ENCODE results near the gene TMEM43.

The TMEM43 gene

DNA sequence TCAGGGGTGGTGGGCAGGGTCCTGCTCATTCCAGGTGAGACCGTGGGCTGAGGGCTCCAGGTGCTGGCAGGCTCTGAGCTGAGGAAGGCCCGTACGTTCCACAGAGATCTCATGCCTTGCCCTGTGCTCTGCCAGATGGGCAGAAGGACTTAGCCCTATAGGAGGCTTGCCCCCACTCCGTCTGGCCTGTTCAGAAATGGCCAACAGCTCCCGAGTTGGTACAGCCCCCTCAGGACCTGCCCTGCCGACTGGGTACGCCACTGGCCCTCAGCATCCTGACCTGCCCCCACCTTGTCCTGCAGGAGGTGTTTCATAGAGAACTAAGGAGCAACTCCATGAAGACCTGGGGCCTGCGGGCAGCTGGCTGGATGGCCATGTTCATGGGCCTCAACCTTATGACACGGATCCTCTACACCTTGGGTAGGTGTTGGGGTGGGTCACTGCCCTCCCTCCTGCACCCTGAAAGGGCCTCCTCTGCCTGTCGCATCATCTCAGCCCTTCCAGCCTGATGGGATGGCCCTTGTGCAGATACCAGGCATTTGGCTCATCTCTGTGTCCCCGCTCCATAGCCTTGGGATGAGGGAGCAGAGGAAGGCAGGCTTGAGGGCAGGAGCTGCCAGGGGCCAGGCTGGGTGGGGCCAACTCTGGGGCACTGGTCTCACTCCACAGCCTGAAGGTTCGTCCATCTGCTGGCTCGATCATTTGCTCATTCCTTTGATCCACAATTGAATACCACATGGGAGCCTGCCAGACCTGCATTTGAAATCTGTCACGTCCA is 14.2 kb downstream of the TMEM43 start:
- no peak for DNase-seq

DNA sequence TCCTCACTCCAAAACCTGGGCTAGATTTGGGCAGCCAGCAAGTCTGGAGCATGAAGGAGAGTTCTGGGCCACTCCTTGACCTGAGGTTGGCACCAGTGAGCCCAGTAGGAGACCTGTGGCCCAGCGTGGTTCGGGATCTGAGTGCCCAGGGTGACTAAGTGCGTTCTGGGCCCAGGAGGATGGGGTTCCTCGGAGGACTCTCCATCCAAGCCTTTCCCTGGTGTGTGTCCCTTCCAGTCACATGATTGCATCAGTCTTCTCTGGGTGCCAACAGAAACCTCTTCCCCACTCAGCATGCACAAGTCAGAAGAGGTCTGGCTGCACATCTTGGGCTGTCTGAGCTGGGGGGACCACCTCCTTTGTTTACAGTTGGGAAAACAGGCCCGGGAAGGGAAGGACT is 14.9 kb downstream of the TMEM43 start:
- no peak for DNase-seq

DNA sequence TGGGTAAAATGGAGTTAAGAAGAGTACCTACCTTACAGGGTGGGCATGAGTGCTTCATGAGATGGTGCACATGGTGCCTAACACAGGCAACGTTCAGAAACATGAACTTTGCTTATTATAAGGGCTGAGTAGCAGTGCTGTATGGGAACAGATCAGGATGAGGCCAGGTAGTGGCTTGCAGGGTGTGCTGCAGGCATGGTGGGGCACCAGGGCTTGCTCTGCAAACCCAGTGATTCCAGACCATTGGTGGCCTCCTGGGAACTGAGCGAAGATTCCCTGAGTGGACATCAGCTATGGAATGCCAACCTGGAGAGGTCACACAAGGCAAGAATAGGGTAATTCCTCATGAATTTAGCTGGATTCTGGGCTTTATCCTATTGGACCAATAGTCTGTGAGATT is 15.8 kb downstream of the TMEM43 start:
- DNase-seq, result no peak

DNA sequence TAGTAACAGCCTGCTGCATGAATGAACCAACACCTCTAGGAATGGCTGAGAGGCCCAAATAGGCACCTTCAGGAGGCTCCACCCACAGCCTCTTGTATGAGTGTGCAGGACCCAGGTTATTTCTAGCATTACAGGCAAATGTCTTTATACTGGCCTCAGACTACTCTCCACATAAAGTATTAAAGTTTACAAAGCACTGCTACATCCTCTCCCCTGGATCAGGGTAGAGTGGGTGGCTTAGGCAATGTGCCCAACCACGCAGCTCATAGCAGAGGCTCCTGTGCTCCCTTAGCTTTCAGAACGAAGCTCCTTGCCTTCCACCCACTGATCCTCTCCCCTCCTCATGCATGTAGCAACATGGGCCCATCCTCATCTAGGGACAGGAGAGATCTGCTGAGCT is 16.3 kb downstream of the TMEM43 start:
- no peak for DNase-seq

DNA sequence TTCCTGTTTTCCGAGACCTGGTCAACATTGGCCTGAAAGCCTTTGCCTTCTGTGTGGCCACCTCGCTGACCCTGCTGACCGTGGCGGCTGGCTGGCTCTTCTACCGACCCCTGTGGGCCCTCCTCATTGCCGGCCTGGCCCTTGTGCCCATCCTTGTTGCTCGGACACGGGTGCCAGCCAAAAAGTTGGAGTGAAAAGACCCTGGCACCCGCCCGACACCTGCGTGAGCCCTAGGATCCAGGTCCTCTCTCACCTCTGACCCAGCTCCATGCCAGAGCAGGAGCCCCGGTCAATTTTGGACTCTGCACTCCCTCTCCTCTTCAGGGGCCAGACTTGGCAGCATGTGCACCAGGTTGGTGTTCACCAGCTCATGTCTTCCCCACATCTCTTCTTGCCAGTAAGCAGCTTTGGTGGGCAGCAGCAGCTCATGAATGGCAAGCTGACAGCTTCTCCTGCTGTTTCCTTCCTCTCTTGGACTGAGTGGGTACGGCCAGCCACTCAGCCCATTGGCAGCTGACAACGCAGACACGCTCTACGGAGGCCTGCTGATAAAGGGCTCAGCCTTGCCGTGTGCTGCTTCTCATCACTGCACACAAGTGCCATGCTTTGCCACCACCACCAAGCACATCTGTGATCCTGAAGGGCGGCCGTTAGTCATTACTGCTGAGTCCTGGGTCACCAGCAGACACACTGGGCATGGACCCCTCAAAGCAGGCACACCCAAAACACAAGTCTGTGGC is 16.9 kb downstream of the TMEM43 start:
- DNase-seq, result no peak

DNA sequence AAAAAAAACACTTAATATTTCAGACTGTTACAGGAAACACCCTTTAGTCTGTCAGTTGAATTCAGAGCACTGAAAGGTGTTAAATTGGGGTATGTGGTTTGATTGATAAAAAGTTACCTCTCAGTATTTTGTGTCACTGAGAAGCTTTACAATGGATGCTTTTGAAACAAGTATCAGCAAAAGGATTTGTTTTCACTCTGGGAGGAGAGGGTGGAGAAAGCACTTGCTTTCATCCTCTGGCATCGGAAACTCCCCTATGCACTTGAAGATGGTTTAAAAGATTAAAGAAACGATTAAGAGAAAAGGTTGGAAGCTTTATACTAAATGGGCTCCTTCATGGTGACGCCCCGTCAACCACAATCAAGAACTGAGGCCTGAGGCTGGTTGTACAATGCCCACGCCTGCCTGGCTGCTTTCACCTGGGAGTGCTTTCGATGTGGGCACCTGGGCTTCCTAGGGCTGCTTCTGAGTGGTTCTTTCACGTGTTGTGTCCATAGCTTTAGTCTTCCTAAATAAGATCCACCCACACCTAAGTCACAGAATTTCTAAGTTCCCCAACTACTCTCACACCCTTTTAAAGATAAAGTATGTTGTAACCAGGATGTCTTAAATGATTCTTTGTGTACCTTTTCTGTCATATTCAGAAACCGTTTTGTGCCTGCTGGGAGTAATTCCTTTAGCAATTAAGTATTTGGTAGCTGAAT is 17.9 kb downstream of the TMEM43 start:
- no peak for DNase-seq

DNA sequence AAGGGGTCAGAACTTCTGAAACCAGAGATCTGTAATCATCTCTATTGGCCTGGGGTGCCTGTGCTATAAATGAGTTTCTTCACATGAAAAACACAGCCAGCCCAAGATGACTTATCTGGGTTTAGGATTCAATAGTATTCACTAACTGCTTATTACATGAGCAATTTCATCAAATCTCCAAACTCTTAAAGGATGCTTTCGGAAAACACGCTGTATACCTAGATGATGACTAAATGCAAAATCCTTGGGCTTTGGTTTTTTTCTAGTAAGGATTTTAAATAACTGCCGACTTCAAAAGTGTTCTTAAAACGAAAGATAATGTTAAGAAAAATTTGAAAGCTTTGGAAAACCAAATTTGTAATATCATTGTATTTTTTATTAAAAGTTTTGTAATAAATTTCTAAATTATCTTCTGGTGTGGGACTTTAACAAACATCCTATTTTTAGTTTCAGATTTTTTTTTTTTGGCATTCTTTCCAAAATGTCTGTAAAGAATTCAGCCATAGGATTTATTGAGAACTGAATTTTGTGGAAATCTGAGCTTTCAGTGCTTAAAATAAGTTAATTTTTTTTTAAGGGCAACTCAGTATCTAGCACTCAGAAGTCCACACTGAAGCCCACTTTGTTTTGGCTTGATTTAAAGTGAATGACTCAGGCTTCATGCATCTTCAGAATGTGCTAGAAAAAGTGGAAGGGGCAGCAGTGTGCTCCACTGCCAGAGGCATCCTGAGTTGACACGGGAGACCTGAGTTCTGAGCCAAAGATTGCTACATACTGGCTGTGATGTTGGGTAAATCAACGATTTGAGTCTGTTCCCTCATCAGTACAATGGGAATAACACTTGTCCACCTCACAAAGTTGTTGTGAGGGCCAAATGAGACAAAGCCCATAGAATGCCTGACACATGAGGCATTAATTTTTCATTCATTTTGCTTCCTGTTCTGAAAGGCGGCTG is 18.7 kb downstream of the TMEM43 start:
- DNase-seq, result peak; percentile 89

DNA sequence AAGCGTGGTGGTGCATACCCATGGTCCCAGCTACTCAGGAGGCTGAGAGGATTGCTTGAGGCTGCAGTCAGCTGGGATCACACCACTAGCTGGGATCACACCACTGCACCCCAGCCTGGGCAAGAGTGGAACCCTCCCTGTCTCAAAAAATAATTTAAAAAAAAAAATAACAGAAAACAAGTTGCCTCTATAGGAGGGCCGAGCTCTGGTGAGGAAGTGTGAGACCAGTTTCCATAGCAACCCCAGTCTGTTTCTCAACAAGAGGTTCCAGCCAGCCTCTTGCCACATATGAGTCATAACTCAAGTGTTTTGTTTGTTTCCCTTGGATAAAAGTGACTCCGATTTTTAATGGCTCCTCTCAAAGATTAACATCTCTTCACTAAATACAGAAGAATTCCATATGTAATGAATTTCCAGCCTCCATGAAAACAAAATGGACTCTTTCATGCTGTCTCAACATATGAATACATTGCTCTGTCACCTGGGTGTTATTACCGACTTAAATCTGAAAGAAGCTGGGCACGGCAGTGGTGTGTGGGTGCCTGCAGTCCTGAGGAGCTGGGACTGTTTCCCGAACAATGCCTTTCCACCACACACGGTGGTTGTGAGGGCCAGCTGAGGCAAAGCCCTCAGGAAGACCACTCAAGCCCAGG is 19.7 kb downstream of the TMEM43 start:
- peak; percentile 99 for DNase-seq

DNA sequence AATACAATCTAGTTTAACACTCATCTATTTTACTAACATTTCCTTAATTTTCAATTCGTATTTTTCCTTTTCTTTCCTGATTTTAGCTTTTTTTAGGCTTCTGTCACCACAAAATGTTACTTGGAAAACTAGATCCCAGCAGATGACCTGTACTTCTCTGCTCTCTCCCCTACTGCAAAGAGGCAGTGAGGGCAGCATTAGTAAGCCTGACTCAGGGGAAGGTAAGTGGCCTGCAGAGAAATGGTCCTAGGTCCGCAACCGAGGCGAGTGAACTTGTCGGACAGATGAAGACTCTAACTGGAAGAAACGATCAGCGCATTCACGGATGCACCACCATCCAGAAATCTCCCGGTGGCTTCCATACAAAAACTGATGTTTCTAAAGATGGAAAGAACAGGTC is 20.4 kb downstream of the TMEM43 start:
- peak; percentile 15 for DNase-seq

DNA sequence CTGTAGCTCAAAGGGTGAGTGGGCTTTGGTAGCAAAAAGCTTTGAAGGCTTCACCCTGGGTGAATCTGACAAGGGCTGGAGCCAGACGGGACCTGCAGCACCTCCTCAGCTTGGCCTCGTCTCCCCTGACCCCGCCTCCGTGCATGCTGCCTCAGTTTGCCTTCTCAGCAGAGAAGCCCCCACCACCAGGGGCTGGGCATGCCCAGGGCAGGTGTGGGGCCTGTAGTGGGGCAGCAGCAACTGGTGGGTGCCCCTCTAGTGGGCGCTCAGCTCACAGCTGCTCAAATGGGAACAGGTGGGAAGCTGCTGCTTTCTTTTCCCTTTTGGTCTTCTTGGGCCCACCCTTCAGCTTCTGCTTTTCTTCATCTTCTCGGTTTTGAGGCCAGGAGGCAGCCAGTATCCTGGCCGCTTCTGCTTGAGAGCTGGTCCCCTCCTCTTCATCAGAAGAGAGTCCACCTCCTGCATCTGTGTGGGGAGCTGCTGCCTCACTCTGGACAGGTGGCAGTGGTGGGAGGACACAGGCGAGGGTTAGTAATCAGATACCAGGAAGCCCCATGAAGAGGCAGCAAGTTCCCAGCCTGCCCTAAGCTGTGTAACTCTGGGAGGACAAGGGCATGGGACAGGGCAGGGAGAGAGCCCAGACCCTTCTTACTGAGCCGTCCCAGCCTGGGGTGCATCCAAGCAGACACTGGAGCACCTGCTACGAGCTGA is 21.0 kb downstream of the TMEM43 start:
- DNase-seq, result no peak

DNA sequence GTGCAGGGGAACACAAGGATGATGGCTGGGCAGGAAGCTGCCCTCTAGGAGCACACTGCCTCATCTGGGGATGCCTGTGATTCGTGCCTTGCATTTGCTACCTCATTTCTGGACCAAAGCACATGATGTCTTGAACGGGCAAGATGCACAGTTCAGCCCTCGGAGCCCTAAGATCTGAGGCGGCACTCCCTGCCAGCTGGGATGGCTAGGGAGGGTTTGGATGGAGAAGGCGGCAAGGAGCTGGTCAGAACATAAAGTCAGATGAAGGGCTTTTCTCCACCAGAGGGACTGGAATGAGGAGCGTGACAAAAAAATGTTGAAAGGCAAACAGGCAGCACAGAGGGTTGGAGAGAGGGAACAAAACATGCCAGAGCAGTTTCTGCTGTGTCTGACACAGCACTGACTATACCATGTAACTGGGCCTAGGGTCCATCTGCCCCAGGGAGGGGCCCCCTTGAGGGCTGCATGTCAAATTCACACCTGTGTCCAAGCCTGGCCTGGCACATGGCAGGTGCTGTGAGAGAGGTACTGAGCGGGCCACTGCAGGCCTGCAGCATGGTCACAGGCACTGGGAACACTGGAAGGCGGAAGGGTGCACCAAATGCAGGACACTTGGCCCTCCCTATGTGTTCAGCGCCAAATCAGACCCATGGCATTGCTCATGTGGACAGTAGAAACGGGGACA is 21.7 kb downstream of the TMEM43 start:
- no peak for DNase-seq

DNA sequence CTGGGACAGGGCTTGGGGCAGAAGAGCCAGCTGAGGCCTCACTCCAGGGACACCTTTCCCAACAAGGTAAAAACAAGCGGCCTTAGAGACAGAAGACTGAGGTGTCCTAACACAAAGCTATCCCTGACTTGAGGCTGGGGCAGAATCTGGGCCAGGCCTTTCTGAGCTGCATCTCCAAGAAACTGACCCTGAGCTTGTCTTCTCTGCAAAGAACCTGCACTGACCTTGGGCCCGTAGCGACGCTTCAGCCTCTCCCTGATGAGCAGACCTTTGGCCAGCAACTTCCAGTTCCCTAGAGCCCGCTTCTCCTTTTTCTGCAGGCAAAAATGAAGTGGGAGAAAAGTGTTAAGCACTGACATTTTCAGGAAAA is 22.2 kb downstream of the TMEM43 start:
- no peak for DNase-seq

DNA sequence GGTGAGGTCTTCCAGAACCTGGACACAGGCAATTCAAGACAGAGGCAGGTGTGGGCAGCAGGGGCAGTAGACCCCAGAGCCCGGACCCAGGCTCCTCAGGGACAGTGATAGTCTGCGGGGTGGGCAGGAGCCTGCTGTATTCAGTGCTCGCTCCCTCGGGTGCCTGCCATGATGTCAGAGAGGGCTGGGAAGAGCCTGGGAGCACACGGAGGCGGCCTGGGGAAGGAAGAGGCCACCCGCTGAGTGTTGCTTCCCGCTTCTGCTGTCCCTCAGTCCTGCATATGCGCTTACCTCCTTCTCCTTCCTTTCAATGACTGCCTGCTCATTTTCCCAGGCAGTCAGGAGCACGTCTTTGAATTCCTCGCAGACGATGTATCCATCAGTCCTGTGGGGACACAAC is 22.8 kb downstream of the TMEM43 start:
- no peak for DNase-seq

DNA sequence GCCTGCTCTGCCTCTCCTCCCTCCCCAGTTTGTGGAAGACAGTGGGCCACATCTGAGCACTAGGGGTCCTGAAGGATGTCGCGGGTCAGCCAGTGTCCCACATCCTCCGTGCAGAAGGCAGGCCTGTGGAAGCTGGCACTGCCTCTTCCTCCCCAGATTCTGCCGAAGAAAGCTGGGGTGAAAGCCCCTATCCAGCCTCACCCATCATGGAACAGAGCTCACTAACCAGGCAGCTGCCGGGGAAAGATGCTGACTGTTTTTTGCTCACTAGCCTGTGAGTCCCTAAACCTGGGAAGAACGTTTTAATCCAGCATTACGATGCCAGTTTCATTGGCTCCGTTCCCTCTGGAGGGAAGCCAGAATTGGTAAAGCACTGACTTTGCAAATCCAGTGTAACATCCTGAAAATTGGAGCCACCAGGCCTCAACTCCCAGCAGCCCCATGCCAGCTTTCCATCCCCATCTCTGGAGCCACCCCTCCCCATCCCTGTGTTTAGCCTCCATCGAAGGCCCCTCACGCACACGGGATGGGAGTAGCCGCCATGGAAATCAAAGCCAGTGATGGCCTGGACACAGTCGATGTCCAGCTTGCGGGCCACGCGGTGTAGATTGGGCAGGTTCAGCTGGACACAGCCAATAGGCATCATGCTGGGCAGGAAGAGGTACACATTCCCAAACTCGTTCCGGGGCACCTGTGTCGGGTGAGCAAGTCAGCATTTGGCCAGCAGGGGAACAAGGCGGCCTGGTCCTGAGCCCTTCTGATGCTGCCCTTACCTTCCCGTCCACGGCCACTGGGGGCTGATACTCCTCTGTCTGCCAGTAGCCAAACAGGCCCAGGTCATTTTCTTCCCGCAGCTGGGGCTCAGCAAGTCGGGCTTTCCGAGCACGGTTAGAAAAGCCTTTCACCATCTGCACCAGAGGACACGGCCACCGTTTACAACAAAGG is 23.5 kb downstream of the TMEM43 start:
- no peak for DNase-seq

DNA sequence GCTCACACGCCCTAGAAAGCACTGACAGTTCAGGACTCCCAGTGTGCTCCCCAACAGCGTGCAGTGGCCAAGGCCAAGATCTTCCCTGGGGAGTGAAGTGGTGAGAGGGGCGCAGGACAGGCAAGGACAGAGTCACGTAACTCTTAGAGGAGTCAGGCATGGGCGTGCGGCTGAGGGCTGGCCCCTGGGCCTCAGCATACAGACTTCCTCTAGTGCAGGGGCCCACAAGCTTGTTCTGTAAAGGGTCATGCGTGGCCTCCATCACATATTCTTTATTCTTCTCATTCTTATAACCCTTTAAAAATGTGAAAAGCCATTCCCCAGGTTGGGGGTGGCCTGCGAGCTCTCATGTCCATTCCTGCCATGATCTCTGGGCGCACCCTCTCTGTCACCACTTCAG is 25.2 kb downstream of the TMEM43 start:
- no peak for DNase-seq

DNA sequence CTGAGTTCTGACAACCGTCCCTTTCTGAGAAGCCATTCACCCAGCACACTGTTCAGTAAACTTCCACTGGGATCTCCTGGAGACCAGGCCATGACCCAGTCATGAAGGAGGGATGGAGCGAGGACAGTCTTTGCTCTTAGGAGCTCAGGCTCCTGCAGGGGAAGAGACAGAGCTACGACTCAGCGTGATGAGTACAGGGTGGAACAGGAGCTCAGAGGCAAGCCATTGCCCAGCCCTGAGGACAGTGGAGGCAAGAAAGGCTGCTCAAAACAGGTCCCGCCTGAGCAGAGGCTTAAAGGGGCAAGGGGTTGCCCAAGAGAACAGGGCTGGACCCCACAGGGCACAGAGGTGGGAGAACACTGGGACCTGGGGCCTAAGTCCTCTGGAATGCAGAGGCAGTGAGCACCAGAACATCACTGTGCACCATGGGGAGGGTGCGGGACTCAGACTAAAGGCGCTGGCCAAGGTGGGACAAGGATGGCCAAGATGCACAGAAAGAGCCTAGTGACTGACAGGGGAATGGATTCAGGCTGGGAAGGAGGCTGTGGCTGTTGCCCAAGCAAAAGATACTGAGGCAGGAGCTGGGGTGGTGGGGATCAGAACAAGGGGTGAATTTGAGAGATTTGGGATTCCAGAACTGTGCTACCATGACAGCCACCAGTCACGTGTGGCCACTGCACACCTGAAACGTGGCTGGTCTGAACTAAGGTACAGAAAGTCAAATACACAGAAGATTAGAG is 25.8 kb downstream of the TMEM43 start:
- DNase-seq, result no peak

DNA sequence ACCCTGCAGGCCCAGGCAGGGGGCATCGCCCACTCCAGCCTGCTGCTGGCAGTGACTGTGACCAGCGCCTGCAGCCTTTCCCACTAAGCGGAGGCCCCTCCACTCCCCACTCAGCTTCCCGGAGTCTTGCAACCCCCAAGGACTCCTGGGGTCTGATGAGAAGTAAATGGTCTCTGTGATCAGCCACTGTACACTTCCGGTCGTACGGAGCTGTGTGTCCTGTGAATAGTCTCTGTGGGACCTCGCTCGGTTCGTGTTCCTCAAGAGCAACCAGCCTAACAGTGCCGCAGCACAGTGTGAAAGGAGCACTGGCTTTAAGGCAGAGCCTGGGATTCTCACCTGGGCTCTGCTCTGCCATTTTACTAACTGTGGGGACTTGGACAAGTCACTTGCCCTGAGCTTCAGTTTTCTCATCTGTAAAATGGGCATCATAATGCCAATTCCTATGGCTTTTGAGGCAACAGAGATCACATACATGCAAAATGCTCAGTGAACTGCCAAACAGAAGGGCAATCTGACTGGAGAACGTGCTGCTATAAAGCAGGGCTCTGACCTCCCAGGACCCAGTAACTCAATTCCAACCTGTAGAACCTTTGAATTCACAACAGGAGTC is 26.7 kb downstream of the TMEM43 start:
- no peak for DNase-seq

DNA sequence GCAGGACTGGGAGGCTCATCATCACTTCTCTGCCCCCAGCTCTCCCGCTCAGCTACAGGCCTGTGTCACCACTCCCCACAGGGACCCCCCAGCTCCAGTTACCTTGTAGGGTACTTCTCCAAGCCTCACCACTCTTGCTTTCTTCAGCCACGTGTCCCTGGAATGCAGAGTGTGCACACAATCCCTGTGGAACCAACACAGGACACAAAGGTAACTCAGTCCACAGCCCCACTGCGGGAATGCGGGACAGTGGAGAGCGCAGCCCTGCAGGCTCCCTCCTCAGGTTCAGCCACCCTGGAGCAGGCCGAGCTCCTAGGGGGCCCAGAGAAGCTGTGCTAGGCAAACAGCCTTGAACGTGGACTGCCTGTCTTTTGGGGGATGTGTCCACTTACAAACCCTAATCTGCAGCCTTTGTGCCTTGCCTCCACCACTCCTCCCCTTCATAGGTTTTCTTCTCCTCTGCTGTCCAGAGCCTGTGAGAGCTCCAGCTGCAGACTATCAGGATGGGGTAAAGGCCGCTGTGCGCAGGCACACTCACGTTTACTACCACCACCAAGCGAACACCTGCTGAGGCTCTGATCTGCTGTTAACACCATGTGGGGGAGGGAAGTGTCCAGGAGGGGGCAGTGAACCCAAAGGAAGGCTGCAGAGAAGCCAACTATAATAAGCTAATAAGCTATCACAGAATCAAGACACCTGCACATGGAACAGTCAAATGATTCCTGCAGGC is 27.5 kb downstream of the TMEM43 start:
- DNase-seq, result no peak

Measured in HCEC 1CT (cell line).